Glomerular visceral epithelial cell (primary cell): ENCODE measurements around the gene LKAAEAR1.
"Not testable (repeated sequence)": the region's sequence is repeated elsewhere in the genome, so short reads cannot be mapped to it uniquely, and the experiment has no call there.

Experiments
- DNase-seq: peaks from one replicate; pipeline ENCODE4 v3.0.0-alpha.2; 2016; ENCODE audit errors: extremely low spot score

LKAAEAR1 gene

DNA sequence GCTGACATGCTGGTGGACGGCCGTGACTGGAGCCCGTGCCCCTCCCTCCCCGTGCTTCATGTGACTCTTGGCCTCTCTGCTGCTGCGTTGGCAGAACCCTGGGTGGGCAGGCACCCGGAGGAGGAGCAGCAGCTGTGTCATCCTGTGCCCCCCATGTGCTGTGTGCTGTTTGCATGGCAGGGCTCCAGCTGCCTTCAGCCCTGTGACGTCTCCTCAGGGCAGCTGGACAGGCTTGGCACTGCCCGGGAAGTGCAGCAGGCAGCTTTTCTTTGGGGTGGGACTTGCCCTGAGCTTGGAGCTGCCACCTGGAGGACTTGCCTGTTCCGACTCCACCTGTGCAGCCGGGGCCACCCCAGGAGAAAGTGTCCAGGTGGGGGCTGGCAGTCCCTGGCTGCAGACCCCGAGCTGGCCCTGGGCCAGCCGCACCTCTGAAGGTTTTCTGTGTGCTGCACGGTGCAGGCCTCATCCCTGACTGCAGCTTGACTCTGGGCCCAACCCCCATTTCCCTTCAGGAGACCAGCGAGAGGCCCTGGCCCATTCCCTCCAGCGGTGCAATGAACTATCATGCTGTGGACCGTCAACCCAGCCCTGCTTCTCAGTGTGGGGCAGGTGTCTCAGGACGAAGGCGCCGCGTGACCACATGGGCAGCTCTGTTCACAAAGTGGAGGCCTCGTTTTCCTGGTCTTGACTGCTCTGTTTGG, 15.0 kb upstream of the LKAAEAR1 start:
- DNase-seq: no peak

DNA sequence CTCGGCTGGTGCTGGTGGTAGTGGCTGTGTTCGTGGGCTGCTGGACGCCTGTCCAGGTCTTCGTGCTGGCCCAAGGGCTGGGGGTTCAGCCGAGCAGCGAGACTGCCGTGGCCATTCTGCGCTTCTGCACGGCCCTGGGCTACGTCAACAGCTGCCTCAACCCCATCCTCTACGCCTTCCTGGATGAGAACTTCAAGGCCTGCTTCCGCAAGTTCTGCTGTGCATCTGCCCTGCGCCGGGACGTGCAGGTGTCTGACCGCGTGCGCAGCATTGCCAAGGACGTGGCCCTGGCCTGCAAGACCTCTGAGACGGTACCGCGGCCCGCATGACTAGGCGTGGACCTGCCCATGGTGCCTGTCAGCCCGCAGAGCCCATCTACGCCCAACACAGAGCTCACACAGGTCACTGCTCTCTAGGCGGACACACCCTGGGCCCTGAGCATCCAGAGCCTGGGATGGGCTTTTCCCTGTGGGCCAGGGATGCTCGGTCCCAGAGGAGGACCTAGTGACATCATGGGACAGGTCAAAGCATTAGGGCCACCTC, 14.3 kb upstream of the LKAAEAR1 start:
- no peak for DNase-seq

DNA sequence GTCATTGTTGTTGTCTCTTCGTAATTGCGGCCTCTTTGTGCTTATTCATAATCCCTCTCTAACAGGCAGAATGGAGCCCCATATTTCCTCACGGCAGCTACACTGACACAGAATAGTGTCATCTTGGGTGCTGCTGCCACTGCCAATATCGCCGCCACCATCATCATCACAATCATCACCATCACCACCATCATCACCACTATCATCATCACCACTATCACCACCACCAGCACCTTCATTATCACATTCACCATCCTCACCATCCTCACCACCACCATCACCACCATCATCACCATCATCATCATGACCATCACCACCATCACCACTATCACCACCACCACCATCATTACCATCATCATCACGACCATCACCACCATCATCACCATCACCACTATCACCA, 12.3 kb upstream of the LKAAEAR1 start:
- DNase-seq: no peak

DNA sequence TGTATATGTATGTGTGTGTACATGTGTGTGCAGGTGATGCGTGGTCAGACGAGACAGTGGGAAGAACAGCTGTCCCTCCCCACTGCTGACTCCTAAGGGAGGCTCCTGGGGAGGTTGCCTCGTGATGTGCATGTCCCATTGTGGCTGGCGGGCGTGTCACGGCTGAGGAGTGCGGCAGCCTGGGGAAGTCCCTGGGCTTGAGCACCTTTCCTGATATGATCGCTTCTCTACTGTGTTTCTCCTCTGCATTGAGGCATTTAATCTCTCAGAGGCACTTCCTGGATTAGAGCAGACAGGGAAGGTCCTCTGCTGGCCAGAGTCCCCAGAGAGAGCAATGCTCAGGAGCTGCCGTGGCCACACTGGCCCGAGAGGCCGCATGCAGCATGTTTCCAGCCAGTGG, 11.7 kb upstream of the LKAAEAR1 start:
- DNase-seq: no peak

DNA sequence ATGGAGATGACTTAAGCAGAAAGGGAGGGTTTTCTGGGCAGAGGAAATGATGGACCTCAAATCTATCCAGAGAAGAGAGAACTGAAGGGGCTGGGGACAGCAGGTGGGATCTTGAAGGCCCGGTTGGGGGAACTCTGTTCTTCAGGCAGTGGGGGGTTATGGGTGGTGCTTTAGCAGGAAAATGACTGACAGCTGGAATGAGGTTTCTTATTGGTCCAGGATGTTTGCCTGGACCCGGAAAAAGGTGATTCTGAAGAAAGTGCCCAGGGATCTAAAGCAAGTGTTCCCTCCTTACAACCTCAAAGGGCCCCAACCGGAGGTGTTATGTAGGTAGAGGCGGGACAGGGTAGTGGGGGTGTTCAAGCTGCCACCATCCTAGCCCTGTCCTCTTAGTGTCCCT, 11.3 kb upstream of the LKAAEAR1 start:
- DNase-seq: no peak

DNA sequence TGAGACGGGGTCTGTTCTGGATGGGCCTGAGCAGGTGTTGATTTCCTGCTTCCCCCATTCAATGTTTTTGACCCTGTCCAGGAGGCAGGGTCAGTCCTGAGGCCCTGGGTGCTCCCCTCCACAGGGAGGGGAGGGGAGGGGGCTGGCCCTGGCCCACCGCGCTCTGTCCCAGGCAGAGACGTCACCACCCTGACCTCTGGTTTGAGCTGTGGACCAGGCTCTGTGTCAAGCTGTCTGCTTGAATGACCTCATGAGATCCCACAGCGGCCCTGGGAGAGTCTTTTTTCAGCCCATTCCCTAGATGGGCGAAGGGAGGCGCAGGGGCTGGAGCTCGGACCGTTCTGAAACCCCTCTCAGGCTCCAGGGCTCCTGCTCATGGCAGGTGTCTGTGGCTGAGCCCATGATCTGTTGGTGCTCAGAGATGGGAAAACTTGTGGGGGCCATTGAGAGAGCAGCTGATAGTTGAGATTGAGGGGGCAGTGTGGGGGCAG, 8.9 kb upstream of the LKAAEAR1 start:
- DNase-seq: no peak

DNA sequence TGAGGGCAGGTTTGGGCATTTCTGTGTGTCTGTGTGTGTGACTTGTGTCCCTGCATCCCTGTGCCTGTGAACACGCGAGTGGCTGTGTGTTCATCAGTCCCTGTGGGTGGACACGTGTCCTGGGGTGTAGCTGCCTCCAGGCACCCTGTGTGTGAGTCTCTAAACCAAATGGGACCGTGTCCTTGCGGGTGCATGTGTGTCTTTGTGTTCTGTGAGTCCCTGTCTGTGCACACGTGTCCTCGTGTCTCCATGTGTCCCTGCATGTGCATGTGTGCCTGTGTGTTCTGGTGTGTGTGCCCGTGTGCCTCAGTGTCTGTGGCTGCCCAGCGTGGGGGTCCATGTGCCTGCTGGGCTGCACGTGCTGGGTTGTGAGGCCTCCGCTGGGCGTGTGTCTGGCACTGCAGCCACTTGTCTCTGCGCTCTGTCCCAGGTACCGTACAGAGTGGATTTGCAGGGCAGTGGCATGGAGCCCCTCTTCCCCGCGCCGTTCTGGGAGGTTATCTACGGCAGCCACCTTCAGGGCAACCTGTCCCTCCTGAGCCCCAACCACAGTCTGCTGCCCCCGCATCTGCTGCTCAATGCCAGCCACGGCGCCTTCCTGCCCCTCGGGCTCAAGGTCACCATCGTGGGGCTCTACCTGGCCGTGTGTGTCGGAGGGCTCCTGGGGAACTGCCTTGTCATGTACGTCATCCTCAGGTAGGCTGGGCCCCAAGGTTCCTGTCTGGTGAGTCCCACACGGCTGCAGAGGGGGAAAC, 8.2 kb upstream of the LKAAEAR1 start:
- DNase-seq: no peak

DNA sequence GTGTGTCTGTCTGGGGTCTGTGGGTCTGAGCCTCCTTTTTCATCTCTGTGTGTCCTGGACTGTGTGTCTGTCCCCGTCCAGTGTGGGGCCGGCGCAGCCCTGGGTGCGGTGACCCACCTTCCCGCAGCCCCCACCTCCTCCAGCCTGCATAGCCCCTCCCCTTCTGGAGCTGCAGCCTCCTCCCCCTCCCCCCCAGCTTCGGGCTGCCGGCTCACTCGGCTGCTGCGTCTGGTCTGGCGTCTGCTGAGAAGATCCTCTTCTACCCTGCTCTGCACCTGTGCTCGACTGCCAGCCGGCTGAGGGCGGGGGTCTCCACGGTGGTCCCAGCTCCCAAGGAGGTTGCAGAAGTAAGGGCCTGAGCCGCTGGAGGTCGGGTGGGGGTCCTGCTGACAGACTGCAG, 7.6 kb upstream of the LKAAEAR1 start:
- DNase-seq: no peak

DNA sequence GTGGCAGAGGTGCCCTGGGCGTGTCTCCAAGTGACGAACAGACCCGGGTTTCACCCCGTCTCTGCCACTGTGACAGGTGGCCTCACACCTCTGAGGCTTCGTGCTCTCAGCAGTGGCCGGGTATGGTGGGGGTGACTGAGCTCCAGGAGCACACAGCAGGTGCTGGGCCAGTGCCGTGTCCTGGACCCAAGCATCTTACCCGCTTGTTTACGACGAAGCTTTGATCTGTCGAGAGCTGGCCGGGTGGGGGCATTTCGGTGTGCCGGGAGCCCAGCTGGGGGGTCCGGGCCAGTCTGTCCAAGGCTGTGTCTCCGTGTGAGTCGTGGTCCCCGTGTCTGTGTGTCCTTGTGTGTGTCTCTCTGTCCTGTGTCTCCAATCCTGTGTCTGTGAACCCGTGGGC, 7.1 kb upstream of the LKAAEAR1 start:
- no peak for DNase-seq

DNA sequence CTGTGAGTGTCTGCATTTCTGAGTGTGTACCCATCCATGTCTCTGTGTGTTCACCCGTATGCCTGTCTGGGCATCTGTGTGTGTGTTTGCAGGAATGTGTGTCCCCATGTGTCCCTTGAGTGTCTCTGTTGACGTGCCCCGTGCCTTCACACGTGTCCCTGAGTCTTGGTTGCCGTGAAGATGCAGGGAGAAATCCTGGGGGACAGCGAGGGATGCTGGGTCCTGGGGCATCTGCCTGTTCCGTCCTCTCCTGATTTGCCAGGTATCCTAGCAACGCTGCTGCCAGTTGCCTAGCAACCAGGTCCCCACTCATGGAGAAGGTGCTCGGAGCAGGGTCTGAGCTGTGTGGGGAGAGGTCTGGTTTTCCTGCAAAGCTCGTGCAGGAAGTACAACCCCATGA, 6.0 kb upstream of the LKAAEAR1 start:
- no peak for DNase-seq

DNA sequence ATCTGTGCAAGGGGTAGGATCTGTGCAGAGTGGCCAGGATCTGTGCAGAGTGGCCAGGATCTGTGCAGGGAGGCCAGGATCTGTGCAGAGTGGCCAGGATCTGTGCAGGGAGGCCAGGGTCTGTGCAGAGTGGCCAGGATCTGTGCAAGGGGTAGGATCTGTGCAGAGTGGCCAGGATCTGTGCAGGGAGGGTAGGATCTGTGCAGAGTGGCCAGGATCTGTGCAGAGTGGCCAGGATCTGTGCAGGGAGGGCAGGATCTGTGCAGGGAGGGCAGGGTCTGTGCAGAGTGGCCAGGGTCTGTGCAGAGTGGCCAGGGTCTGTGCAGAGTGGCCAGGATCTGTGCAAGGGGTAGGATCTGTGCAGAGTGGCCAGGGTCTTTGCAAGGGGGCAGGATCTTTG, 4.4 kb upstream of the LKAAEAR1 start:
- DNase-seq: not testable (repeated sequence)

DNA sequence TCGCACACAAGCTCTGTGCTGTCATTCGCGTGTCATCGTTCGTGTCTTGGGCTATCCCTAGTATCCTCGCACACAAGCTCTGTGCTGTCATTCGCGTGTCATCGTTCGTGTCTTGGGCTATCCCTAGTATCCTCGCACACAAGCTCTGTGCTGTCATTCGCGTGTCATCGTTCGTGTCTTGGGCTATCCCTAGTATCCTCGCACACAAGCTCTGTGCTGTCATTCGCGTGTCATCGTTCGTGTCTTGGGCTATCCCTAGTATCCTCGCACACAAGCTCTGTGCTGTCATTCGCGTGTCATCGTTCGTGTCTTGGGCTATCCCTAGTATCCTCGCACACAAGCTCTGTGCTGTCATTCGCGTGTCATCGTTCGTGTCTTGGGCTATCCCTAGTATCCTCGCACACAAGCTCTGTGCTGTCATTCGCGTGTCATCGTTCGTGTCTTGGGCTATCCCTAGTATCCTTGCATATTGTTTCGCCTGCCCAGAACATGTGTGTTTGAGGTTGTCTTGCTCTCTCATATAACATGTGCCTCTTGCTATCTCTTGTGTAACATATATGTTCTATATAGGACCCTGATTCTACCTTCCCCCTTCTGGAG, 3.1 kb upstream of the LKAAEAR1 start:
- DNase-seq: not testable (repeated sequence)

DNA sequence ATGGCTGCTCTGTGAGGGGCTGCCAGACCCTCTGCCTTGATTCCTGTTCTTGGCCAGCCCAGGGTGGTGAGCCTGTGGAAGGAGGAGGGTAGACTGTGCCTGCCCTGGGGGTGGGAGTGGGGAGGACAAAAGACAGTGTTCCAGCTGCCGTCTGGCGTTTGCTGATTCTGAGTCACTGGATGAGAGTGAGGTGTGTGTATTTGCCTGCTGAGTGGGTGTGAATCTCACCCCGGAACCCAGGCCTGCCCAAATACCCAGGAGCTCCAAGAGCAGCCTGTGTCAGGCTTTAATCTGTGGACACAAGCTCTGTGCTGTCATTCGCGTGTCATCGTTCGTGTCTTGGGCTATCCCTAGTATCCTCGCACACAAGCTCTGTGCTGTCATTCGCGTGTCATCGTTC, 2.6 kb upstream of the LKAAEAR1 start:
- DNase-seq: no peak

DNA sequence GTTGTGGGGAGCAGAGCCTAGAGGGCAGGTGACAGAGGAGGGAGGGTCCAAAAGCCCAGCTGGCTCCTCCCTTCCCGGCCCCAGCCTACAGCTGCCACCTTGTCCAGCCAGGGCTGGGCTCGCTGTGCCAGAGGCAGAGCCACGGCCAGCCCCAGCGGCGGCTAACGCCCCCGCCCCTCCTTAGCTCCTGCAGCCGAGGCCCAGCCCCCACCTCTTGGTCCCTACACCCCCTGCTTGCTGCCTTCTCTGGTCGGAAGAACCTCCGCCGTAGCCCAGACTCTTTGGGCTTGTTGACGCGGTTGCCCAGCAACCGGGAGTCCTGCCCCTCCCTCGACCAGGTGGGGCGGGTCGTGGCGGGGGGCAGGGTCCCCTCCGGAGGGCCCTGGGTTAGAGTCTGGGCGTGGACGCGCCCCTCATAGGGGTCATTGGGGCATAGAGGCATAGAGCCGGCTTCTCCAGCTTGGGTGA, 521 bp upstream of the LKAAEAR1 start:
- no peak for DNase-seq

DNA sequence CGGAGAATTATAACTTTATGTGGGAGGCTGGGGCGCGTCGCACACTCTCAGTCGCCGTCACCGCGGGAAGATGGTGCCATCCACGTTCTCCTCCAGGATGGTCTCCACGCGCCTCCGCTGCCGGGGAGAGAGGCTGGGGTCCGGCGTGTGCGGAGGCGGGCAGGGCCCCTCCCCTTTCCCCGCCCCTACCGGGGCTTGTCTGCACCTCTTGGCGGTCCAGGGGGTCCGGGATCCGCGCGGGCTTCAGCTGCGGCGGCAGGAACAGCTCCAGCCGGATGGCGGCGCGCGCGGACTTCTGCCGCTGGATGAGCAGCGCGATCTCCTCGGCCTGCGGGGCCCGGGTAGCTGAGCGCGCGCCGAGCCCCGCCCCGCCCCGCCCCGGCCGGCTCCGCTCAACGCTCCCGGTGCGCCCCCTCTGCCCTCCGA, 807 bp downstream of the LKAAEAR1 start:
- peak; percentile 82 for DNase-seq

DNA sequence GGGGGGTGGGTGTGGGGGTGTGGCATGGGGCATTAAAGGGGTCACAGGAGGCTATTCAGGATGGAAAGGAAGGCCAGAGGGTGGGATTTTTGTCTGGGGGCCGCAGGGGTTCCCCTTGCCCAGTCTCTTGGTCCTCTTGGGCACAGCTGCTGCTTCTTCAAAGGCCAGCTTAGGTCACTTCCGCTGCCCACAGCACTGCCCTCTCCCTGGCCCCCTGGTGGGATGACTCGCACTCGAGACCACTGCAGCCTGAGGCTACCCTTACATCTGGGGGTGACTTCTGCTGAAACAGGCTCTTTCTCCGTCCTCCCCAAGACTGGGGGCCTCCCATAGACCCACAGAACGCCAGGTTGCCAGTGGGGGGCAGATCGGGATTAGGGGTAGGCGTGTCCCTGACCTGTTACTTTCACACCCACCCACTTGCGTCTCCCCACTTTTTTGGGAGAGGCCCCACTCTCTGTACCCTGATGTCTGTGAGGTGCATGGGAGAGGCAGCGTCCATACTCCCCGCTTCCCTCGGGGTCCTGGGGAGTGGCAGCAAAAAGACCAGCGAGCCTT, 1.3 kb downstream of the LKAAEAR1 start:
- DNase-seq: no peak

DNA sequence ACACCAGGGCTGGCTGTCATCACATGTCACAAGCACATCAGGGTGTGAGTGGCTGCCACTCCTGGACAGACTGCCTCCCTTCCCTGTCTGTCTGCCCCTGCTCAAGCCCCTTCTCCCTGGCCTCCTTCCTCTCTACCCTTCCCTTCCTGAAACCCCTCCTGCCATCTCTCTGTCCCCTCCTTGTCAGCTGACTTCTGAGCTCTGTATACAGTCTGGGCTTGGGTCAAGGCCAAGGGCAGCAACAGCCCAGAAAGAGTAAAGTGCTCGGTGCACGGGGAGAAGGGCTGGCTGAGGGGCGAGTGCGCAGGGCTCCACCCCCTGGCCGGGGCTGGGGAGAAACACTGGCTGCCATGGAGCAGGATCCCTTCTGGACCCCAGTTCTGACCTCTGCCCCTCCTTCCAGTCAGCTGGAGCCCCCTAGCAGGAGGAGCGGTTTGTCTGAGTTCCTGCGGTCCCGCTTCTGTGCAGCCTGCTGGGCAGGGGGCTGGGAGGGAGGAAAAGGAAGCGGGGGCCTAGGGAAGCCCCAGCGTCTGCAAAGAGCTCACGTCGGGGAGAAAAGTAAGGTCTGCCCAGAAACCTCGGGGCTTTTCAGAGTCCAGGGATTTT, 2.0 kb downstream of the LKAAEAR1 start:
- no peak for DNase-seq

DNA sequence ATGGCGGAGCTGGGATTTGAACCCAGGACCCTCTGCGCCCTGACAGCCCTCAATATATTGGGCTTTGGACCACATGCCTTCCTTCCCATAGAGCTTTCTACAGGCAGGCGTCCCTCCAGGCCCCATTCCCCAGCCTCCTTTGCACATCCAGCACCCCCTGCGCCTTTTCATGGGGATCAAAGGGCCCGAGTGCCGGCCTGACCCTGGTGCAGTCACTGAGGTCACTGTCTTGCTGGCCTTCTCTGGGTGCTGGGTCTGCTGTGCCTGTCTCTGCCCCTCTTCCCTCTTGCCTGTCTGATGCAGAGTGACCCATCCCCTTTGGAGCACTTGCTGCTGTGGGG, 2.6 kb downstream of the LKAAEAR1 start:
- no peak for DNase-seq

DNA sequence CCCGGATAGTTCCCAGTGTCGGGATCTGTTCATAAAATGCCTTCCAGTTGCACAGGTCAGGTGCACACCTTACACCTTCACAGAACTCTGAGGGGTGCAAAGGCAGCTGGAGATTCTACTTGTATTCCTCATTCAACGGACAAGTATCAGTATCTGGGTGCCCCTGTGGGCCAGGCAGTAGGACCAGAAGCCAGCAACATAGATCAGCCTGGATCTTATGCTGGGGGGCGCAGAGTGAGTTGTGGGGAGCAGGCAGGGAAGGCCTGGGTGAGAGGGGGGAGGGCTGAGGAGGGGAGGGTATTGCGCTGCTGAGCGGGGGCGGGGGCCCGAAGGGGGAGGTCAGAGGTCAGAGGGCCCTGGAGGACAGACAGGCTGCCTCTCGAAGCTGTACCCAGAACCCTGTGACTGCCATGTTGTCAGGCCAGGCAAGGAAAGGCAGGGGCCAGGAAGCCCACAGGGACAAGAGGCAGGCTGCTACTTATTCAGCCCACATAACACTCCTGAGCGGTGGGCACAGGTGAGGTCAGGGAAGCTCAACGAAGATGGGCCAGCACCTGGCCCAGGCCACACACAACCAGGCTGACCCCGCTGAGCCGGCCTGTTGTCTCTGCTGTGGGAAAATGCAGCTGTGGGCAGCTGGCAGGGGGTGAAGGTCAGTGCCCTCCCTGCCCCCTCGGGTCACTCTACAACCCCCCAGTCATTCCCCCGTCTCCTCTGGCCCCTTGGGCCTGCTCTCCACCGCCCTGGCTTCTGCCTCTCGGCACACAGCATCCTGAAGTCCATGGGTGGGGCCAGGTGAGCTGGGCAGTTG, 3.2 kb downstream of the LKAAEAR1 start:
- no peak for DNase-seq

DNA sequence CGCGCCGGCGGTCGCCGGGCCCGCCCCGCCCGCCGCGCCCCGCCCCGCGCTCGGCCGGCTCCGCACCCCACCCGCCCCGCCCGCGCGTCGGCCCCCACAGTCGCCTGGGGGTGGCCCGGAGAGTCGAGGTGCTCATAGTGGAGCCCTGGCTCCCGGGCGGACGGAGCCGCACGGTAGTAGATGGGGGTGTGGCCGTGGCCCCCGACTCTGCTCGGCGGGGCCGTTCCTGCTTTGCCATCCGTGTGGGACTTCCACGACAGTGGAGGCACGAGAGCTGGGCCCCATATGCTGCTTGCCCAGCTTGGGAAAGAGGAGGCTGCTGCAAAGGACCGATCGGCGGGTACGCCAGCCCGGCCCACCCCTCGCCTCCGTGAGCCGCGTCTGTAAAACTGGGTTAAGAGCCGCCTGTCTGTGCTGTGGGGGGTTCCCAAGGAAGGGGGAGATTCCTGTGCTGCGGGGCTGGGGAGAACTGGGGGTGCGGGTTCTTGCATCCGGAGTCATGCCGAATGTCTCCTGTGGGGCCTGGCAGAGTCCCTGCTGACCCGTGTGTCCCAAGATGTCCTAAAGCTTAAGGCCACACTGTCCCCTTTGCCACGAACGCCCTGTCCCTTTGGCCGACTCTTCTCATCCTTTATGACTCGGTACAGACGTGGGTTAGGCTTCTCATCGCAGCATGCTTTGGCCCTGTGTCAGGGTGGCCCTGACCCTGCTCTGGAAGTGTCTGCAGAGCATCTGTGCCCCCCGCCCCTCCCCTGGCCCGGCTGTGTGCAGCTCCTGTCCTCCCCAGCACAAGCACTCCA, 4.0 kb downstream of the LKAAEAR1 start, which contains the start of gene OPRL1:
Gene OPRL1 (plus strand): TSS at position 70 of the 800 bp plus-strand sequence. CDS start 12,639 bp downstream, outside the sequence.
- no peak for DNase-seq
